Loucy (cell line): ENCODE data around the gene SSH3.

Experiments used
- CTCF ChIP-seq: fragments of 200-600 bp; sonication (generic); conservative IDR thresholded peaks from 2 replicates; pipeline ENCODE4 v1.5.1; 2014; ENCODE audit warnings: mild to moderate bottlenecking, antibody characterized with exemption, low read length
- EZH2phosphoT487 ChIP-seq: fragments of 200-600 bp; IDR thresholded peaks from 2 replicates; pipeline ENCODE4 v1.6.1; 2018; ENCODE audit warnings: antibody characterized with exemption, mild to moderate bottlenecking, moderate library complexity, borderline replicate concordance

- TF ChIP-seq CTCF (no peak), EZH2phosphoT487 (no peak)
Measured at GRCh38 chr11:67349457-67349856, 46.1 kb downstream of the SSH3 start.
